B cell (primary cell): Measurements from ENCODE around the gene CDC14A.

Source experiments
- EZH2 ChIP-seq: IDR thresholded peaks from 2 replicates; pipeline ENCODE4 v1.6.1; 2012; ENCODE audit warnings: borderline replicate concordance, low read depth, mild to moderate bottlenecking, moderate library complexity, low read length; ENCODE audit not compliant: insufficient read depth, poor library complexity, severe bottlenecking
- TF ChIP-seq, protein P1 (sequence below): fragments of 200-600 bp; IDR thresholded peaks from one replicate; pipeline ENCODE4 v1.8.0; 2022; ENCODE audit warnings: antibody characterized with exemption, mild to moderate bottlenecking

DNA sequence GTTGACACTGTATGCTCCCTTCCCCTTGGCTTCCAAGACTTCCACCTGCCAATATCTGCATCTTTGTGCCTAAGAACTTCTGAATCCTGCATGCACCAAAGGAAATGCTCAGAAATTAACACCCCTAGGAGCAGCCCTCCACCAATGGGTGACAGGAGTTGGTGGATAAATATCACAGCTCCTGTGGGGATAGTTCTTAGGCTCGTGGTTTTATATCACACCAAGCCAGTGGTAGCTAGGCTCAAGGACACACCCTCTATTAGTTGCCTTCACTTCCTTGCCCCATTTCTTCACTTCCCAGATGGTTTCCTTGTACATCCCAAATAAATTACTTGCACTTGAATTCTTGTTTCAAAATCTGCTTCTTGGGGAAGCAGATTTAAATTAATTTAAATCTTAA, 16.9 kb upstream of the CDC14A start:
- TF ChIP-seq, protein P1, sequence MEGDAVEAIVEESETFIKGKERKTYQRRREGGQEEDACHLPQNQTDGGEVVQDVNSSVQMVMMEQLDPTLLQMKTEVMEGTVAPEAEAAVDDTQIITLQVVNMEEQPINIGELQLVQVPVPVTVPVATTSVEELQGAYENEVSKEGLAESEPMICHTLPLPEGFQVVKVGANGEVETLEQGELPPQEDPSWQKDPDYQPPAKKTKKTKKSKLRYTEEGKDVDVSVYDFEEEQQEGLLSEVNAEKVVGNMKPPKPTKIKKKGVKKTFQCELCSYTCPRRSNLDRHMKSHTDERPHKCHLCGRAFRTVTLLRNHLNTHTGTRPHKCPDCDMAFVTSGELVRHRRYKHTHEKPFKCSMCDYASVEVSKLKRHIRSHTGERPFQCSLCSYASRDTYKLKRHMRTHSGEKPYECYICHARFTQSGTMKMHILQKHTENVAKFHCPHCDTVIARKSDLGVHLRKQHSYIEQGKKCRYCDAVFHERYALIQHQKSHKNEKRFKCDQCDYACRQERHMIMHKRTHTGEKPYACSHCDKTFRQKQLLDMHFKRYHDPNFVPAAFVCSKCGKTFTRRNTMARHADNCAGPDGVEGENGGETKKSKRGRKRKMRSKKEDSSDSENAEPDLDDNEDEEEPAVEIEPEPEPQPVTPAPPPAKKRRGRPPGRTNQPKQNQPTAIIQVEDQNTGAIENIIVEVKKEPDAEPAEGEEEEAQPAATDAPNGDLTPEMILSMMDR: no peak
- no peak for TF ChIP-seq EZH2
